HCT116 (cell line): ENCODE results near the gene TERF2IP. TPM values are rescaled to one million over a fixed set of nuclear protein-coding genes. Genes with fewer than 3 reads are reported as not detected.

Source experiments
- ATAC-seq: fragments of 200-7000 bp; cut with Tn5 transposase; 2 replicates; pipeline ENCODE4 v1.9.1; 2020; ENCODE audit warnings: mild to moderate bottlenecking, moderate library complexity
- BruUV-seq: library from RNA; stranded (reverse); fragments of 400-500 nt; replicated peaks from 2 replicates; lab custom pipeline; 2021; lab: Mats Ljungman, UMichigan
- CTCF ChIA-PET: fragments of 300-600 bp; sonication (Branson Sonifier 250); formaldehyde crosslinking; loops from one replicate; lab custom pipeline; 2021; ENCODE audit warnings: antibody characterized with exemption; lab: Charles Lee
- POLR2A ChIA-PET: fragments of 300-600, 350-600 bp; sonication (Branson Sonifier 250); formaldehyde crosslinking; loops from one replicate; lab custom pipeline; 2021; ENCODE audit warnings: antibody characterized with exemption; lab: Charles Lee
- RAD21 ChIA-PET, 2 experiments: fragments of 300-600 bp; sonication (Branson Sonifier 250); formaldehyde crosslinking; loops; one replicate each; lab custom pipeline; 2023; ENCODE audit warnings: low total read pairs in 2 of 2; ENCODE audit not compliant: uncharacterized antibody in 2 of 2, unreplicated experiment in 2 of 2, low non-redundant PET in 1 of 2; lab: Charles Lee
- DNase-seq: peaks from one replicate; pipeline ENCODE4 v3.0.0-alpha.2; 2010; ENCODE audit warnings: low read depth, low spot score
- H2AFZ ChIP-seq: fragments of 200-600 bp; shearing (Covaris generic), sonication (generic); 2 replicates; pipeline ENCODE4 v1.6.1; 2017; ENCODE audit warnings: low read depth, mixed run types, mixed read lengths, antibody characterized with exemption, low read length; ENCODE audit not compliant: poor library complexity, severe bottlenecking
- H3K27ac ChIP-seq: 2 replicates; pipeline ENCODE4 v1.5.1; 2012; ENCODE audit warnings: low read depth, low read length
- H3K27me3 ChIP-seq: fragments of 200-600 bp; sonication (generic); 2 replicates; pipeline ENCODE4 v1.6.1; 2016; ENCODE audit warnings: mixed run types, low read length, mixed read lengths; ENCODE audit not compliant: insufficient read depth
- H3K36me3 ChIP-seq, 2 experiments: fragments of 200-500 bp in 1 of 2; fragments of 200-600 bp in 1 of 2; sonication (Bioruptor generic) in 1 of 2; sonication (generic) in 1 of 2; 2 replicates each; pipeline versions ENCODE4 v1.5.1 to v1.6.1; 2014 to 2016; ENCODE audit warnings: low read length in 2 of 2, inconsistent platforms in 1 of 2, mixed read lengths in 1 of 2, mixed run types in 1 of 2; ENCODE audit not compliant: insufficient read depth in 2 of 2, control insufficient read depth in 1 of 2
- H3K4me1 ChIP-seq, 2 experiments: fragments of 200-600 bp in 1 of 2; sonication (generic) in 1 of 2; 2 replicates each; pipeline versions ENCODE4 v1.5.1 to v1.6.1; 2012 to 2017; ENCODE audit warnings: low read length in 2 of 2, inconsistent platforms in 1 of 2, mild to moderate bottlenecking in 1 of 2, mixed read lengths in 1 of 2, mixed run types in 1 of 2, moderate library complexity in 1 of 2; ENCODE audit not compliant: insufficient read depth in 2 of 2, control insufficient read depth in 1 of 2
- H3K4me2 ChIP-seq: fragments of 200-600 bp; sonication (generic); 2 replicates; pipeline ENCODE4 v1.6.1; 2017; ENCODE audit warnings: mixed run types, low read length, mixed read lengths
- H3K4me3 ChIP-seq, 2 experiments: fragments of 200-600 bp in 1 of 2; sonication (generic) in 1 of 2; replicated peaks in 1 of 2; 2 replicates each; pipeline ENCODE4 v1.5.1; 2011 to 2016; ENCODE audit warnings: low read length in 2 of 2, control low read depth in 1 of 2, low read depth in 1 of 2, mild to moderate bottlenecking in 1 of 2, mixed read lengths in 1 of 2, mixed run types in 1 of 2
- H3K79me2 ChIP-seq: fragments of 200-600 bp; sonication (generic); 2 replicates; pipeline ENCODE4 v1.6.1; 2017; ENCODE audit warnings: mild to moderate bottlenecking, mixed run types, low read length, moderate library complexity, mixed read lengths; ENCODE audit not compliant: insufficient read depth
- H3K9ac ChIP-seq: fragments of 200-600 bp; sonication (generic); 2 replicates; pipeline ENCODE4 v1.6.1; 2016; ENCODE audit warnings: low read length, mixed read lengths
- H3K9me2 ChIP-seq: fragments of 200-600 bp; sonication (generic), shearing (Covaris generic); 2 replicates; pipeline ENCODE4 v1.6.1; 2017; ENCODE audit warnings: mixed run types, mild to moderate bottlenecking, moderate library complexity; ENCODE audit not compliant: insufficient read depth
- H3K9me3 ChIP-seq, 2 experiments: fragments of 200-500 bp in 1 of 2; fragments of 200-600 bp in 1 of 2; sonication (Bioruptor generic) in 1 of 2; sonication (generic) in 1 of 2; 2 replicates each; pipeline ENCODE4 v1.6.1; 2014 to 2017; ENCODE audit warnings: low read length in 2 of 2, mixed read lengths in 2 of 2, inconsistent platforms in 1 of 2, low read depth in 1 of 2, mild to moderate bottlenecking in 1 of 2, mixed run types in 1 of 2, moderate library complexity in 1 of 2; ENCODE audit not compliant: control insufficient read depth in 1 of 2, insufficient read depth in 1 of 2
- H4K20me1 ChIP-seq: fragments of 200-600 bp; sonication (generic), shearing (Covaris generic); 2 replicates; pipeline ENCODE4 v1.6.1; 2017; ENCODE audit warnings: mixed run types, mild to moderate bottlenecking, moderate library complexity; ENCODE audit not compliant: insufficient read depth
- ATF3 ChIP-seq: IDR thresholded peaks from 2 replicates; pipeline ENCODE4 v1.6.1; 2012
- CEBPB ChIP-seq: IDR thresholded peaks from 2 replicates; pipeline ENCODE4 v1.6.1; 2012; ENCODE audit warnings: low read depth
- CTCF ChIP-seq, 3 experiments: fragments of 200-600 bp in 1 of 3; sonication (generic) in 1 of 3; IDR thresholded peaks in 2 of 3; conservative IDR thresholded peaks in 1 of 3; 2 replicates each; pipeline ENCODE4 v1.5.1; 2012 to 2017; ENCODE audit warnings: low read depth in 2 of 3, low read length in 2 of 3, antibody characterized with exemption in 1 of 3, borderline replicate concordance in 1 of 3, control low read depth in 1 of 3, mild to moderate bottlenecking in 1 of 3, mixed read lengths in 1 of 3, mixed run types in 1 of 3, moderate library complexity in 1 of 3; ENCODE audit not compliant: insufficient read depth in 1 of 3
- ELF1 ChIP-seq: IDR thresholded peaks from 2 replicates; pipeline ENCODE4 v1.6.1; 2012; ENCODE audit warnings: low read depth, borderline replicate concordance
- EZH2phosphoT487 ChIP-seq: fragments of 200-600 bp; IDR thresholded peaks from 2 replicates; pipeline ENCODE4 v1.6.1; 2018; ENCODE audit warnings: antibody characterized with exemption, borderline replicate concordance
- FOSL1 ChIP-seq: IDR thresholded peaks from 2 replicates; pipeline ENCODE4 v1.6.1; 2012; ENCODE audit warnings: low read depth
- JUND ChIP-seq: IDR thresholded peaks from 2 replicates; pipeline ENCODE4 v1.6.1; 2012
- POLR2AphosphoS5 ChIP-seq: IDR thresholded peaks from 2 replicates; pipeline ENCODE4 v1.6.1; 2011; ENCODE audit warnings: mild to moderate bottlenecking, low read depth, low read length, moderate library complexity
- SIN3A ChIP-seq: IDR thresholded peaks from 2 replicates; pipeline ENCODE4 v1.6.1; 2012; ENCODE audit warnings: low read depth
- SP1 ChIP-seq: IDR thresholded peaks from 2 replicates; pipeline ENCODE4 v1.6.1; 2012; ENCODE audit warnings: low read depth
- SRF ChIP-seq: IDR thresholded peaks from 2 replicates; pipeline ENCODE4 v1.6.1; 2012; ENCODE audit warnings: low read depth
- TCF7L2 ChIP-seq: IDR thresholded peaks from 2 replicates; pipeline ENCODE4 v1.7.0; 2011; ENCODE audit warnings: borderline replicate concordance, inconsistent platforms; ENCODE audit not compliant: insufficient read depth, insufficient read length; ENCODE audit errors: extremely low read depth
- YY1 ChIP-seq: IDR thresholded peaks from 2 replicates; pipeline ENCODE4 v1.6.1; 2011; ENCODE audit warnings: low read length, low read depth, moderate library complexity, mild to moderate bottlenecking; ENCODE audit not compliant: insufficient replicate concordance; ENCODE audit errors: extremely low read depth
- ZBTB33 ChIP-seq: IDR thresholded peaks from 2 replicates; pipeline ENCODE4 v1.6.1; 2011; ENCODE audit warnings: mild to moderate bottlenecking, low read length, moderate library complexity; ENCODE audit not compliant: insufficient replicate concordance; ENCODE audit errors: extremely low read depth
- ZFX ChIP-seq: fragments of 450-650 bp; IDR thresholded peaks from 2 replicates; pipeline ENCODE4 v1.6.1; 2017
- intact Hi-C: fragments of 100-400 bp; cut with micrococcal nuclease; formaldehyde crosslinking; loops from 2 replicates; pipeline ENCODE4 v1.10.0; 2022
- total RNA-seq: library from RNA; stranded (reverse); gene quantifications from one replicate; pipeline ENCODE4 v1.2.1, GENCODE V29; 2021; ENCODE audit not compliant: unreplicated experiment

Gene TERF2IP
- total RNA-seq, 1 experiment from 2014 or later = 36.4 TPM

- TF ChIP-seq CTCF (IDR thresholded peaks at IDR 0.05 in 2 of 3, conservative IDR thresholded peaks at IDR 0.05 in 1 of 3; ENCODE audit: borderline replicate concordance in 1 of 3, insufficient read depth in 1 of 3, low read depth in 2 of 3, low read length in 2 of 3) (no peak), JUND (no peak), TCF7L2 (no peak), ZBTB33 (no peak), ELF1 (no peak), EZH2phosphoT487 (no peak)
These were observed 30.5 kb upstream of the TERF2IP start (continued) for GRCh38 chr16:75617121-75617520.

- intact Hi-C loops = no loop called here
- Histone ChIP-seq H4K20me1 (no peaks in the 10 kb centered on the region), H3K27me3 (no peaks in the 10 kb centered on the region), H3K27ac (no peak overlapping the region), H3K79me2 (peaks cover 9% of the 10 kb centered on the region), H3K4me3 (no peak overlapping the region), H3K9me3 (no peaks in the 10 kb centered on the region), H3K9ac (no peak overlapping the region), H3K9me2 (no peaks in the 10 kb centered on the region), H2AFZ (no peak overlapping the region), H3K36me3 (peaks cover 16 to 24% of the 10 kb centered on the region in 2 experiments; a peak in 3 of 4 replicates), H3K4me2 (no peak overlapping the region), H3K4me1 (peaks cover 8 to 19% of the 10 kb centered on the region in 2 experiments)
- ChIA-PET POLR2A (interaction anchor here (0.8 kb wide), 1 partner anchor 12 kb away, joined by 3 read pairs; no protein-coding TSS in a partner anchor), RAD21 (no interaction called here), CTCF (no interaction called here)
- BruUV-seq = no TSS peak
- DNase-seq = no peak
- no peak for ATAC-seq
- no peak for TF ChIP-seq ELF1
- TF ChIP-seq CEBPB = no peak
- TF ChIP-seq SP1 = no peak
- TF ChIP-seq FOSL1 = no peak
- TF ChIP-seq ZFX = no peak
- no peak for TF ChIP-seq SRF
- no peak for TF ChIP-seq POLR2AphosphoS5
- no peak for TF ChIP-seq YY1
- TF ChIP-seq CTCF (IDR thresholded peaks at IDR 0.05 in 2 of 3, conservative IDR thresholded peaks at IDR 0.05 in 1 of 3; ENCODE audit: borderline replicate concordance in 1 of 3, insufficient read depth in 1 of 3, low read depth in 2 of 3, low read length in 2 of 3) = no peak
- no peak for TF ChIP-seq JUND
- no peak for TF ChIP-seq ATF3
- TF ChIP-seq SIN3A = no peak
These were observed 28.8 kb upstream of the TERF2IP start for GRCh38 chr16:75618780-75619179.
